Fibroblast of skin of right biceps (primary cell): Measurements from ENCODE around the gene STAP1.

Source experiments
- DNase-seq: peaks from one replicate; pipeline ENCODE4 v3.0.0-alpha.2; 2013

The STAP1 gene

DNA sequence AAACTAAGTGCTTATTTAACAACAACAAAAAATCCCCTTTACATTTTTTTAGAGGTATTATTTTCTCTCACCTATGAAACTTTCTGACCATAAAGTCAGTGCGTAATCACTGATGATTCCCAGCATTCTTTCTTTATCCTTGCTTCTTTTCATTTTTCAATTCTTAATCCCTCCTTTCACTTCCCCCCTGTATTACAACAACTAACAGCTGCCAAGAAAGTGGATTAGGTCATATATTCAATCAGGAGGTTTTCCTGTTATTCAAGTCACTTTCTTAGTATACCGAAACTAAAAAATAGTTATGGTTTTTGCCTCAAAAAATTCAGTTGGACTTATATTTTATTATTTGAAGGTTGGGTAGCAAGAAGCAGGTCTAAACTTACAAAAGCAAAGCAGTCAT, 2.1 kb upstream of the STAP1 start:
- no peak for DNase-seq

DNA sequence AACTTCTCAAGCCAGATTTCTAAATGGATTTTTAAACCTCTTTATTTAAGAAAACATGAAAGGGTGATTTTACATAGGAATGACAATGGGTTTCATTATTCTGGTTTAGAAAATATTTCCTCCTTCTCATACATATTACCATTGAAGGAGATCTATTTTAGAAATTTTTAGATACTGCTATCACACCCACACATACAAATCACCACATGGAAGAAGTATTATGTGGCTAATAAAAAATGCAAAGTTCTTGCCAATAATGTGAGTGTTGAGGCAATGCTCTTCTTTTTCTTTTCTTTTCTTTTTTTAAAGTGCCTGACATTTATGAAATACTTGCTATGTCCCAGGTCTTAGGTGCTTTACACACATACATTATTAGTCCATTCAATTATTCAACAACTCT, 6.8 kb downstream of the STAP1 start:
- DNase-seq: peak; percentile 43

DNA sequence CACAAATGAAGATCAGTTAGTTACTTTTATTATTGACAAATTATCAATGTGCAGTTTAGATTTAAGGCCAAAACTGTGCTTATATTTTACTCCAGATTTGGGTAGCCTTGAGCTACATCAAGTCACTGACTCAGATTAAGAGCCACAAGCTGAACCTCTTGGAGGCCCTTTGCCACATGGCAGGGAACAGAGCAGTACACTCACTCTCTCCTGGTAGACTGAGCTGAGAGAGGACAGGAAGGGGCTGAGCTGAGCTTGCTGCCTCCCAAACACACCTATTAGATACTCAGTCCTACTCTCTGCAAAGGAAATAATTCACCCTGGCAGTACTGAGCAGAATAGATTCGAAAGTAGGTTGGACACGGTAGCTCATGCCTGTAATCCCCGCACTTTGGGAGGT, 7.8 kb downstream of the STAP1 start:
- DNase-seq: no peak

DNA sequence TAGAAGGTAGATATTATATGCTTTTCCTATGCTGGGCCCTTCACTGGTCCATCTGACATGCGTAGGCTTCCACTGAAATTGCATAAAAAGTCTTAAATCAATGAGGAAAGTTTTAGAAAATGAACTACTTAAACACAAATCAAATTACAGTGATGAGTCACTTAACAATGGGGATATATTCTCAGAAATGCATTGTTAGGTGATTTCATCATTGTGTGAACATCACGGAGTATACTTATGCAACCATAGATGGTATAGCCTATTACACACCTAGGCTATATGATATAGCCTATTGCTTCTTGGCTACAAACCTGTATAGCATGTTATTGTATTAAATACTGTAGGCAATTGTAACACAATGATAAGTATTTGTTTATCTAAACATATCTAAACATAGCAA, 10.3 kb downstream of the STAP1 start:
- DNase-seq: peak; percentile 40

DNA sequence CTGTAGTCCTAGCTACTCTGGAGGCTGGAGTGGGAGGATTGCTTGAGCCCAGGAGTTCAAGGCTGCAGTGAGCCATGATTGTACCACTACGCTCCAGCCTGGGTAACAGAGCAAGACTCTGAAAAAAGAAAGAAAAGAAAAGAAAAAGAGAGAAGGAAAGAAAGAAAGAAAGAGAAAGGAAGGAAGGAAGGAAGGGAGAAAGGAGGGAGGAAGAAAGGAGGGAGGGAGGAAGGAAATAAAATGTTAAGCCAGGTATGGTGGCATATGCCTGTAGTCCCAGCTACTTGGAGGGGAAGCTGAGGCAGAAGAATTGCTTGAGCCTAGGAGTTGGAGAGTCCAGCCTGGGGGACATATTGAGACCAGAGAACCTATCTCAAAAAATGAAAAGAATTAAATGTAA, 12.0 kb downstream of the STAP1 start:
- DNase-seq: no peak

DNA sequence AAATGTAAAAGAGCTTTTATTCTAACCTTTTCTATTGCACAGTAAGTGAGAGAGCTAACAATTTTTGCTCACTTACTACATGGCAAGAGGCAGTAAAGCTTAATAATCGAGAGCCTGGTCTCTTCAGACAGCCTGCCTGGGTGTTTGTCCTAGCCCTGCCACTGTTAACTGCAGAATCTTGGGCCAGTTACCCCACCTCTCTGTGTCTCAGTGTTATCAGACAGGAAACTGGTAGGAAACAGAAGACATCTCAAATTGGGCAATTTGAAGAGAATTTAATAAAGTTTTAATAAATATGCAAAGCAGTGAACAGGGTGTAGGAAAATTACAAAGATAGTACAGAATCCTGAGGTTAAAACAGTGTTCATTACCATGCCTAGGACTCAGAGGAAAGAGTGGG, 13.4 kb downstream of the STAP1 start:
- no peak for DNase-seq

DNA sequence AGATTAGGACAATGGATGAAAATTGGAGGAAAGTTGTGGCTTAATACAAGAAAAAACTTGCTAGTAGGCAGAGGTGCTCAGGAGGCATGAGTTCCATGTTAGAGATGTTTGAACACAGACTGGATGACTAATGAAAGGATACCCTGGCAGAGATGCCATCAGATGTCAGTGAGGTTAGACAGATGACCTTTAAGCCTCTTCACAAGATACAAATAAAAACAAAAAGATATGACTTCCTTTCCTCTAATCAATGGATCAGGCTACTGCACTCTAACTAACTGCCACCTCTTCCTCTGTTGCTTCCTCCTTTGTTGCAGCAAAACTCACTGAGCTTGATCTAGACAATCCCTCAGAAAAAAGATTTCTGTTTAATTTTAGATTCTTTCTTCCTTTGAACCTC, 14.7 kb downstream of the STAP1 start:
- DNase-seq: no peak

DNA sequence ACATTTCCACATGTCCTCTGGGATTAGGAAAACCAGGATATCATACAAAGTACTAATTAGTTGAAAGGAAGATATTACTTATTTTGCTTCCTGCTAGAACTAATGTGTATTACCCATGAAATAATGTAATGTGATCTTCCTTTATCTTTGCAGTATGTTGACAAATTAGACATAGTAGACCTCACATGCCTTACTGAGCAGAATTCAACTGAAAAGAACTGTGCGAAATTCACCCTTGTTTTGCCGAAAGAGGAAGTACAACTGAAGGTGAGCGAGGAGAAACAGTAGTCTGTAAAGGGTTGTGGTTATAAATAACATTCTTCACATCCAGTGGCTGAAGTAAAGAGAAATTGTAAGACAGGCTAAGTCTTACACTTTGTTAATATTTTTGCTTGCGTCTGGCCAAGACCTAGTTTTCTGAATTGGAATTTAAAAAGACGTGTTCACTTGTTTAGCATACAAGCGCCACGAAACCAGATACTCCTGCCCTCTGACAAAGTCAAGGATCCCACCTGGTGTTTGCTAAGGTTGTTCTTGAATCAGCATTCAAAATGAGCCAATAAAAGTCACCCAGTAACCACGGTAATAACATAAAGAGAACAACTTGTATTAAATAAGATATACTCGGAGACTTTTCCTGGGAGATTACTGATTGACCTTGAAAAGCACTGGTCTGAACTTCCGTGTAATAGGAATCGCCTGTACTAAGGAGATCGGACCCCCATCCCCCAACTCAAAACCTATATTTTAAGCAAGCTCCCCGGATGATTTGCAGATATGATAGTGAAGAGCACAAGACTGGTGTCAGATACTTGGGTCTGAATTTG, 16.9 kb downstream of the STAP1 start:
- no peak for DNase-seq

DNA sequence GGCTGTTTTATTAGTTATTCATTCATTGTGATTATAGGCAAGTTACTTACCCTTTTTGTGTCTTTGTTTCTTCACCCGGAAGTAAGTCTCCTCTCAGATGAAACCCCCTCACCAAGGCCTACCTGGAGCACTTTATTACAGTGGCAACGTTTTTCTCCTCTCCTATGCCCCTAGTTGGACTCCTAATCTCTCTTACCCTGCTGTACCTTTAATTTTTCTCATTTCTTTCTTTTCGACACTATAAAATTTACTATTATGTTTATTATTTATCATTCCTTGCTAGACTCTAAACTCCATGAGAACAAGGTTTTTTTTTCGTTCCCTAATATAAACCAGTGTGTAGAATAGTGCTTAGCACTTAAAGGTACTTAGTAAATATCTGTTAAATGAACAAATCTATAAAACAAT, 17.5 kb downstream of the STAP1 start:
- DNase-seq: no peak

DNA sequence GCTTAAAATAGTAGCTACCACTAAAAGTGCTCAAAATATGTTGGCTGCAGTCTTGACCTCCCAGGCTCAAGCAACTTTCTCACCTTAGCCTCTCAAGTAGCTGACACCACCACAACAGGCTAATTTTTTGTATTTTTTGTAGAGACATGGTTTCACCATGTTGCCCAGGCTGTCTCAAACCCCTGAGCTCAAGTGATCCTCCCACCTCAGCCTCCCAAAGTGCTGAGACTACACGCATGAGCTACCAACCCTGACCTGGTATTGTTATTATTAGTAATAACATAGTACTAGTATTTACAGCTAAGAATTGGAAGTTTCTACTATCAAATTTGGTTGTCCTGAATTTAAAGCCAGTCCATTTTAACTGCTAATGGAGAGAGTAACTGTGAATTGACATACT, 18.0 kb downstream of the STAP1 start:
- DNase-seq: no peak

DNA sequence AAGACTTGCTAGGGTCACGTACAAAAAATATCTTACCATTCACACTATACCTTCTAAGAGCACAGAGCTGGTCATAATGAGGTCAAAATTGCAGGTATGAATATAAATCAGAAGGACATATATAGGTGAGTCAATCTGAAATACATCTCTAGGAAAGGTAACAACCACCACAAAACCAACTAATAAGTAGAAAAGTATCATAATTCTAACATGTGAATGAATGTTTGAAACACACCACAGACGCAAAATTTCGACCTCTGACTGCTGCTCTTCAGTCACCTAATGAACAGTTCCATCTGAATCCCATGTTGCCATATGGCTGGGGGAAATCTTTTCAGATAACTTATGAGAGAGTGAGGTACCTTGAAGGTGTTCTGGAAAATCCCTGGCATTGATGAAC, 22.1 kb downstream of the STAP1 start:
- DNase-seq: no peak

DNA sequence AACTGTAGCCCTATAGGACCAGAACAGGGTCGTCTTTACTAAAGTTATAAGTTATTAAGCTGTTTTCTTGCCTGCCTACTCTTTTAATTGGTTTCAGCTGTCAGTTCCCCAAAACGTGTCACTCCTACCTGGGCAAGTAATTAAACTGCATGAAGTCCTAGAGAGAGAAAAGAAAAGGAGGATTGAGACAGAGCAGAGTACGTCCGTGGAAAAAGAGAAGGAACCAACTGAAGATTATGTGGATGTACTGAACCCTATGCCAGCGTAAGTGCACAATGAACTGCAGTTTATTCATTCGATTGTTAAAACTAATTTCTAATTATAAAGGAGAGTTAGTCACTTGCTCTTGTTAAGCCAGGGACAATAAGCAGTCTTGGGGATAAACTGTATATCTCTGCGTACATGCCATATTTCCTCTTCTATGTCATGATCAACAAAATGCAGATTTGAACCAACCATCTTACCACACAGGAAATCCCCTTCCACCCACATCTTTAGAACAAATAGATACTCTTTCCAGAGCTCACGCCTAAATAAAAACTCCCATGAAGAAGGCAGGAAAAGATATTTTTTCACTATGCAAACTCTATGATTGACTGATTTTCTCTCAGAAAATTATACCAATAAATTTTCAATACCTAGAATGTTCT, 22.8 kb downstream of the STAP1 start:
- no peak for DNase-seq

DNA sequence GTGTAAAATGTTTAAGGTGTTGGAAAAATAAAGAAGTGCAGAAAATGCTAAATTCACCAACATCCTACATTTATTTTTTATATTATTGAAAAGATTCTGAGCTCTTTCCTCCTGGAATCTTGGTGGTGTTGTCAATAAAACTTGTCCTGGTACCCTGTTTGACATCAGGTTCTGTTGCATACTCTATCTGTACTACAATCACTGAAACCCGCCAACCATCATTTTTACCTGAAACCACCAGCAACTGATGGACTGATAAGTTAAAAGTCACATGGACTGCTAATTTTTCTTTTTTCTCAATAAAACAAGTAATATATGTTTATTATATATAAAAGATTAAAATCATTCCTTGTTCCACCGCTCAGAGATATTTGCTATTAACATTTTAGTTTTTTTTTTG, 23.4 kb downstream of the STAP1 start:
- no peak for DNase-seq

DNA sequence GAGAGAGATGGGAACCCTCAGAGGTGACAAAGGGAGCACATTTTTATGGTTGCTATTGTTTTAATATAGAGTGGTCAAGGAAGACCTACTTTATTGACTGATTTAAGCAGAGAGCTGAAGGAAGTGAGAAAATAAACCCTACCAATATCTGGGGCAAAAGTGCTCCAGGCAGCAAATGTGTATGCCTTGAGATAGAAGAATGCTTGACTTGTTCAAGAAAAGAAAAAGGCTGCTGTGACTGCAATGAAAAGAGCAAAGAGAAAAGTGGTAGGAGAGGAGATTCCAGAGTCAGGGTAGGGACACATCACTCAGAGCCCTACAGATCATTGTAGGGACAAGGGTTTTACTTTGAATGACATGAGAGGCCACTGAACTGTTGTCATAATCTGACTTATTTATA, 26.0 kb downstream of the STAP1 start:
- DNase-seq: no peak

DNA sequence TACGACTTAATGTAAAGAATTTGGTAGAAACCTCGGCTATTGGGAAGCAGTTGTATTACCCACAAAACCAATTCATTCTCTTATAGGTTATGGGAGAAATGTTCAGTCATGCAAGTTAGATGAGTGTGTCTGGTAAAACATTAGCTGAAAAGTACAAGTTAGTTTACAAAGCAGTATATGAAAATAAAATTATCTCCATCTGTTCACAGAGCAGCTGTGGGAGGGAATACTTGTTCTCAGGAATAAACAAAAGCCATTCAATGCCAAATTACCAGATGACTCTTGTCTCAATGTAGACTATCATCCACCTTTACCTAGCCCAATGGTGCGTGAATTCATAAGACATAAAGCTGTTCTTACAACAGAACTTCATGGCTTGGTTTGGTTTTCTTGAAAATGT, 28.6 kb downstream of the STAP1 start:
- no peak for DNase-seq

DNA sequence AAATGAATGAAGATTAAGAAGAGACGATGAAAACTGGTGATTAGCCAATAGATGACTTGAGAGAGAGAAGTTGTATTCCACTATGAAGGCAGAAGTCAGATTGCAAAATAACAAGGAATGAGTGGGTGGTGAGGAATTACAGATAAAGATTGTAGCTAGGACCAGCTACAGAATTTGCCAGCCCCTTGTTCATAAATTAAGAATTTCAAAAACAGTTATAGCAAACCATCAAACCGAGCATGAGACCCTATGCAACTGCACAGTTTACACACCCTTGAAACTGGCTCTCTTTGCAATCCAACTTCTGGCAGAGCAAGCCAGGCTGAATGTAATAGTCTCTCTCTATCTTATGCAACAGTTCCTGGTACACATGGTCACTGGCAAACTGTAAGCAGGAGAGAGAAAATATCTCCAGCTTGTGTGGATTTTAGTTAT, 35.2 kb downstream of the STAP1 start:
- DNase-seq: peak; percentile 26

DNA sequence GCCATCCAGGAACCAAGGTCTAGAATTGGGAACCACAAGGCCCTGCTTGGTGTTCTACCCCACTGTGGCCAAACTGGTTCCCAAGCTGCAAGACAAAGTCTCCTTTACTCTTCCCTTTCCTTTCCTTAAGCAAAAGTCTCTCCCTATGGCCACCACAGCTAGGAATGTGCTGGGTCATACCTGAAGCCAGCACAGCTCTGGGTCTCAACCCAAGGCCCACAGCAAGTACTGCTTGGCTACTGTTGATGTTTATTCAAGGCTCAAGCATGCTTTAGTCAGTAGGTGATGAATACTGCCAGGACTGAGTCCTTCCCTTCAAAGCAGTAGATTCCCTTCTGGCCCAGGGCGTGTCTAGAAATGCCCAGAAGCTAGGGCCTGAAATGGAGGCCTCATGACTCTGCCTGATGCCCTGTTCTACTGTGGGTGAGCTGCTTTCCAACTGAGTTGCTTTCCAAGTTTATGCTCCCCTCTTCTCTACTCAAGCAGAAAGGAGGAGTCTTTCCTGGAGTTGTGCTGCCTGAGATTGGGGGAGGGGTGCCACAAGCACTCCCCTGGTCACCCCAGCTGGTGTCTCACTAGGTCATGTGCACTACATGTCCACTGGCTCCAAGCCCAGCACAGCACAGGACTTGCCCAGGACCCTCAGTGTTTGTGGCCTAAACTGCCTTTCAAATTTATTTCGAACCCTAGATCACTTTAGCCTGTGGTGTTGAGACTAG, 44.9 kb downstream of the STAP1 start:
- DNase-seq: no peak

DNA sequence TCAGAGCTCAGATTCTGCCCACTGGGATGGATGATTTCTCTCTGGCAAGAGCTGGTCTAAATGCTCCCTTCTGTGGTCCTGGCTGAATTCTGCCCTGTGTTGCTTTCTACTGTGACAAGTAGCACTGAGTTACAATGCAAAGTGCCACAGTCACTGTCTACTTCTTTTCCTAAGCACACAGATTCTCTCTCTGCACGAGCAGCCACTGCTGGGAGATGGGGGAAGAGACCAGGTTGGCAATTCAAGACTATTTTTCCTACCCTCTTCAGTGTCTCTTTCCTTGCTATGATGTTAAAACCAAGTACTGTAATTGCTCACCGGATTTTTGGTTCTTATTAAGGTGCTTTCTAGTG, 45.5 kb downstream of the STAP1 start:
- no peak for DNase-seq

DNA sequence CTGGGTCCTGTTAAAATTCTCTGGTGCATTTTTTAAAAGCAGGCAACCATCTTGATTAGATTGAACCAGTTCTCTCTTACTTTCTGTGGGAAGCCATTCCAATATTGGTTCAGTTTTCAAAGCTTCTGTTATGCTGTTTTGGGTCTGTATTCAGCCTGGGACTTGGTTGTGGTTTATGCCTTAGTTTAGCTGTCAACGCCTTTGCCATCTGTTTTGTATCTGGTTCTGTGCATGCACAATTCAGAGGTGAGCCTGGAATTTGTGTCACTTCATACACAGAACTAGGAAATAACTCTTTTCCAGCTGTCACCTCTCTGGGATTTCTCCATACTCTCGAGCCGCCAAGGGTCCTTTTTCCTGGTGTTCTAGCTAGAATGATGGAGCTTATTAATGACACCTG, 46.2 kb downstream of the STAP1 start:
- DNase-seq: peak; percentile 1

DNA sequence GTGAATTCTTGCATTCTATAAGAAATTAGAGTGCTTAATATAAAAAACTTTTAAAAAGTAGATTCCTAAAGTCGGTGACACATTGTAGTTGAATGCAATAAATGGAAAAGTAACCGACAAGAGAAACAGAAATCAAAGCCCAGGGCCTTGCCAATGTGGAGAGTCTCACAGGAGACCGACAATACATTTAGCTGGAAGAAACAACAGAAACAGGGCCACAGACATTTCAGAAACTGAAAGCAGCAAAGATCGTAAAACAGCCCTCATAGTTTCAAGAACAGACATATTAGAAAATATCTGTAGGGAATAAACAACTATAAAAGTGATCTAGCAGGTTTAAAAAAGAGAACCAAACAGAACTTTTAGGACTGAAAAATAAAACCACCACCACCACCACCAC, 49.5 kb downstream of the STAP1 start:
- DNase-seq: peak; percentile 1

DNA sequence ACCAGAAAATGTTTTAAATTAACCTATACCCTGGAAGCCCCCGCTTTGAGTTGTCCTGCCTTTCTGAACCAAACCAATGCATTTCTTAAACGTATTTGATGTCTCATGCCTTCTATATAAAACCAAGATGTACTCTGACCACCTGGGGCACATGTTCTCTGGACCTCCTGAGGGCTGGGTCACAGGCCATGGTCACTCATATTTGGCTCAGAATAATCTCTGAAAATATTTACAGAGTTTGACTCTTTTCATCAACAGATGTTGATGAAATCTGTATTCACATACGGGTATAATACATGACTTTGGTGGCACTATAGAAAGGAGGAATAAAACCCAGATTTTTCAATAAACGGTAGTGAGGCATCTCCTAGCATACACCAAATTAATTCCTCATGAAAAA, 55.7 kb downstream of the STAP1 start:
- DNase-seq: no peak

DNA sequence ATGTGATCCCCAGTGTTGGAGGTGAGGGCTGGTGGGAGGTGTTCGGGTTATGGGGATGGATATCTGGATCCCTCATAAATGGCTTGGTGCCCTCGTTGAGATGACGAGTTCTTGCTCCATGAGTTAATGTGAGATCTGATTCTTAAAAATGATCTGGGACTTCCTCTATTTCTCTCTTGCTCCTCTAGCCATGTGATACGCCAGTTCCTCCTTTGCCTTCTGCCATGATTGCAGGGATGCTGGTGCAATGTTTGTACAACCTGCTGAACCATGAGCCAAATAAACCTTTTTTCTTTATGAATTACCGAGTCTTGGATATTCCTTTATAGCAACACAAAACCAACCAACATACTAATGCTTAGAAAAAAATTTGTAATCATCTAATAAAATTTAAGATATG, 56.6 kb downstream of the STAP1 start:
- no peak for DNase-seq

DNA sequence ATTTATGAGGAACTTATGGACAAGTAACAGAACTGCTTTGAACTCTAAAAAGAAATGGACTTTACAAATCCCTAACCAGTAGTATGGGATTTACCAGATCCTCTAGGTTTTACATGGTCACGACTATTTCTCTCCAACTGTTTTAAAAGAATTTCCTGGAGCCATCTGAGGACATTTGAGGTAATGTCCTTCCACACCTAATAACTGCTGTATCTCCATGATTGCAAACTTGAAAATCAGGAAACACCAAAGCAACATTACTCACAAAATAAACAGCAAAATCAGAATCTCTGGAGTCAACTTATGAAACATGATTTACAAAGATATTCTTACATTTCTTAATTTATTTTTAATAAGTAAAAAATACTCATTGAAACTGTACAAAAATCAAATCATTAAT, 58.0 kb downstream of the STAP1 start:
- DNase-seq: no peak

DNA sequence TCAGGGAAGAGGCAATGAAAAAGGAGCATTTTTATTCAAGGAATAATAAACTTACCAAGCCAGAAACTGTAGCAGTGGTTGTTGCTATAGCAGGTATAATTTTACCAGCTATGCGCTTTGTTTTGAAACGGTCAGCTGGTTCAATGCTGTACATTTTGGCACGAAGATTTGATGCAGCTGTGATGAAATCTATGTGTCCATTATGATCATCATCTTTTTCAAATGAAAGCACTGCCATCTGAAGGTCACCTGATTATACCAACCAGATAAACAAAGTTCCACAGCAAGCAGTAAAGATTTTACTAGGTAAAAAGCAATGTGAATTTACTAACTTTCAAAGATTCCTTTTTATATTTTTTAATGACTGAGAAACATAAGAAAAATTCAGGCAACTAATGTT, 66.4 kb downstream of the STAP1 start:
- DNase-seq: no peak
